Left renal pelvis (tissue), 4 donors: ENCODE data around the gene VGLL2. TPM values are rescaled to one million over a fixed set of nuclear protein-coding genes. Genes with fewer than 3 reads are reported as not detected.
"Not testable (repeated sequence)": the region's sequence is repeated elsewhere in the genome, so short reads cannot be mapped to it uniquely, and the experiment has no call there.

Experiments used
- DNase-seq, 4 donors: peaks; one replicate each; pipeline ENCODE4 v3.0.0-alpha.2; 2013; ENCODE audit warnings: low read depth in 4 of 4, low spot score in 3 of 4
- polyA plus RNA-seq, 4 donors: library from polyadenylated mRNA; unstranded; fragments of 120-200 nt; gene quantifications; one replicate each; pipeline ENCODE4 v1.2.1, GENCODE V29; 2013; ENCODE audit not compliant: insufficient read length in 4 of 4

Gene VGLL2, protein sequence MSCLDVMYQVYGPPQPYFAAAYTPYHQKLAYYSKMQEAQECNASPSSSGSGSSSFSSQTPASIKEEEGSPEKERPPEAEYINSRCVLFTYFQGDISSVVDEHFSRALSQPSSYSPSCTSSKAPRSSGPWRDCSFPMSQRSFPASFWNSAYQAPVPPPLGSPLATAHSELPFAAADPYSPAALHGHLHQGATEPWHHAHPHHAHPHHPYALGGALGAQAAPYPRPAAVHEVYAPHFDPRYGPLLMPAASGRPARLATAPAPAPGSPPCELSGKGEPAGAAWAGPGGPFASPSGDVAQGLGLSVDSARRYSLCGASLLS
- polyA plus RNA-seq = not detected

DNA sequence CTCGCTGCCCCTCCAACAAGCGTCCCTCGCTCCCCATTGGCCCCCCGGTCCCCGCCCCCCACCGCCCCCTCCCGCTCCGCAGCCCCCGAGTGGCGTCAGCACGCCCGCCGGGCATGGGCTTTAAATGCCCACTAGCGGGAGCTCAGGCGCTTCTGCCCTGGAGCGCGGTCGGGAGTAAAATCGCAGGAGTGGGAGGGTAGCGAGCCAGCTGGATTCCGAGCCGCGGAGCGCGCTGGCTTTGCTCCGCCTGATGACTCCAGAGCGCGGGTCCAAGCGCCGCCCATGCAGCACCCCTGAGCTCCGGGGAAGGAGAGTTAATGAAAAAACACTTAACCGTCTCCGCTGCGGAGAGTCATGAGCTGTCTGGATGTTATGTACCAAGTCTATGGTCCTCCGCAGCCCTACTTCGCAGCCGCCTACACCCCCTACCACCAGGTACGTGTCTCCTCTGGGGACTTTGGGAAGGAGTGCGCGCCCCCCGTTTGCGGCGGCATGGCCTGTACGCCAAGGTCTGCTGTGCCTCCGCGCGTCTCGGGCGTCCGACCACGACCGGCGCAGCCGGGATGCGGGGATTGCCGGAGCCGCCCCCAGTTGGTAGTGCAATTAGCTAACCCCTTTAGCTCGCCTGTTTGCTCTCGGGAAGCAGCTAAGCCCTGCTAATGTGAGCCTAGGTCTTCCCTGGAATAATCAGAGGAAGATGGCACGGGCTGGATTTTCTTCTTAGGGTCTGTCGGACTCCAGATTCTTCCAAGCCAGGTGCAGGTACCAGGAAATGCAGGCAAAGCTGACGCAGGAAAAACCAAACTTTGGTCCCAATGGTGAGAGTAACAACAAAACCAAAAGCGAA is at the start of gene VGLL2:
VGLL2 (plus strand) TSS at position 149 of the 847 bp plus-strand sequence; CDS start at position 355, 206 bp downstream.
- DNase-seq = peak in 2 of 4 donors; percentile 42 to 62

DNA sequence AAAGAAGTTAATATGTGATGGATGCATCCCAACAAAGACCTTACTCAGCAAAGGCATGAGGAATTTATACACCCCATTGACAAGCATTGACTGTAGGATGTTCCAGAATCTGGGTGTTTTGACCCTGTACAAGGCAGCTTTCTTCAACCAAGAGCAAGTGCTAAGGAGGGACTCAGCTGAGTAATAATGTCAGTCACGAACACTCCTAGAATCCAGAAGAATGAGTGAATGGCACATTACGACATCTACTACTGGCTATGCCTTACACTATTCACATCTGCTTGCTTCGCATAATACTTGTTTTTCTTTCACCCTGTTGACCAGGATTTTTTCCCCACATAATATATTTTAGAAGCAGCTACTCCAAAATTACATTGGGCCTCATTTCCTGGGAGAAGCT is 42.5 kb upstream of the VGLL2 start:
- no peak for DNase-seq

DNA sequence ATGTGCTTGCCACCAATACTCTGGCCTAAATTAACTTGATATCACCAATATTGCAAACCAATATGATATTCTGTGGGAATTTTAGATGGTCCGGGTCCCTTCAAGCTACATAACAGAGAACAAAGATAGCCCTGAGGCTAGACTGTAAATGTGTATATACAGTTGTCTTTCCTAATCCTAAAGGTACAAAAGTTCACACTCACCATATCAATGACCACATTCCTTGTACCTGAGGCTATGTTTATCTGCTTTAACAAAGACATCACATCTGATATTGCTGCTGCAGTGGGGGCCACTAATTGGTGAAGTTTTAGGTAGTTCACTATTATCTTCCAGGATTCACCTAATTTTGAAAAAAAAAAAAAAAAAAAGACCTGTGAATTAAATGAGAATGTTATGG is 38.6 kb upstream of the VGLL2 start:
- DNase-seq = no peak

DNA sequence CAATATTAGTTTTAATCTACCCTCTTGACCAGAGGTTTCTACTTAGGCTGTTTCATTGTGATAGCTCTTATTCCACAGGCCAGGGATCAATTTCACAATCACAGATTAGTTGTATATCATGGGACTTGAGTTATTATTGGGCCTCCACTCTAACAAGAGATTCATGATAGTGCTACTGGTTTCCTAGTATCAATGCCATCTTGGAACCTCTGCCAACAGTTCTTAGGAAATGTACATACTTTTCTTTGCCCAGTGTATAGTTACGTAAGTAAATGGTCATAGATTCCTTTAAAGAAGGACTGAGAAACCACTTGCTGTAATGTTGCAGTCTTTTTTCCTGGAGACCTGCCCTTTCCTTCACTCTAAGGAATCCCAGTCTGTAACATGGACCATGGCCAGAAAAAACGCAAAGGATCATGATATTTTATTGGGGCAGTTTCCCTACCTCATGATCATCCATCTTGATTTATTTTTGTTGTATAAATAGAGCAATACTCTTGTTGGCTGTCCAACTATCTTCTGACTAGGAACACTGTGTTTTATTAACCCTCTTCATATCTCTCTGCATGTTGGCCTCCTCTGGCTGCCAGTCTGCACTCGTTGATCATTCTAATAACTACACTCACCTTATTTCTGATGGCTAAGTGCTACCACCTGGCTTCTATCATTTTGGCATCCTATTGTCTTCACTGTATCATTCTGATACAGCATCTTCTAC is 38.0 kb upstream of the VGLL2 start:
- DNase-seq = no peak

DNA sequence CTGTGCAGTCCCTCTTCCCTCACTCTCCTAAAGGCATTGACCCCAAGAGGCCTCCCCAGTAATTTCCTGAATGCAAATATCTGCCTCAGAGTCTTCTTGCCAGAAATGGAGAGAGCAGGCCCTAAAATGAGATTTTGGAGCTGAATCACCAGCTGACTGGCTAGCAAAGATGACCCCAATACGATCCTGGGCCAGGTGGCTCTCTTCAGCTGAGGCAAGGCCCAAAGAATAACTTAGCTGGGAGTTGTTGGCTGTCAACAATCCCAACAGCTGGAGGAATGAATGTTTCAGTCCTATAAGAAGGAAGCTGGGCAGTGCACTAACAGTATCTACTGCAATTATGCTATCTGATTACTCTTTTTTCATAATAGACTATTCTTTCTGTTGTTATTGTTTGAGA is 37.2 kb upstream of the VGLL2 start:
- peak in 1 of 4 donors; percentile 1 for DNase-seq

DNA sequence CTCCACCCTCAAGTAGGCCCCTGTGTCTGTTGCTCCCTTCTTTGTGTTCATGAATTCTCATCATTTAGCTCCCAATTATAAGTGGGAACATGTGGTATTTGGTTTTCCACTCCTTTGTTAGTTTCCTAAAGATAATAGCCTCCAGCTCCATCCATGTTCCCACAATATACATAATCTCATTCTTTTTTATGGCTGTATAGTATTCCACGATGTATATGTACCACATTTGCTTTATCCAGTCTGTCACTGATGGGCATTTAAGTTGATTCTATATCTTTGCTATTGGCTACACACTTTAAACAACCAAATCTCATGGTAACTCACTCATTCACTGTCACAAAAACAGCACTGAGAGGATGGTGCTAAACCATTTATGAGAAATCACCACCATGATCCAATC is 35.5 kb upstream of the VGLL2 start:
- no peak for DNase-seq

DNA sequence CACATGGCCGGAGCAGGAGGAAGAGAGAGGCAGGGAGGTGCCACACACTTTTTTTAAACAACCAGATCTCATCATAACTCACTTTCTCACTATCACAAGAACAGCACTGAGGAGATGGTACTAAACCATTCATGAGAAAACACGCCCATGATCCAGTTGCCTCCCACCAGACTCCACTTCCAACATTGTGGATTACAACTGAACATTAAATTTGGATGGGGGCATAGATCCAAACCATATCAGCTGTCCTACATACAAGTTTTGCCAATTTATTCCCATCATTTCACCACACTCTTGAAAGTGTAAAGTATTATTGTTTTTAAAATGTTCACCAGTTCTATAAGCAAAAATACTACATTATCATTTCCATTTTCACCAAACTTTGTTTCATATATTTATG is 33.9 kb upstream of the VGLL2 start:
- DNase-seq = no peak

DNA sequence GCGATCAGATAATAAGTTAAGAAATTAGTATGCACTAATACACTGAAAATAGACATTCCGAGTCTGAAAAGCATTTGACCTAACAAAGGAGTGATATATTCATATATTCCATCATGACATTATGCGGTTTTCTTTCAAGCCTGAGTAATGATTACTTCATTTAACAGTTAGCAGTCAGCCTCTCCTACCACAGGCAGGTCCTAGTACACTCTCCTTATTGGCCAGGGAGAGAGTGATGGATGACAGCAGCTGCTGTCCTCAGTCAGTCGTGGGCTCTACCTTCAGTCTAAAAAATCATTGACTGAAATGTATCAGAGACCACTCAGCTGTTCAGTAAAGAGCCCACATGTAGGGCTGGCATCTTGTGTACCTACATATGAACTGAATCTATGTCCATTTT is 33.2 kb upstream of the VGLL2 start:
- no peak for DNase-seq

DNA sequence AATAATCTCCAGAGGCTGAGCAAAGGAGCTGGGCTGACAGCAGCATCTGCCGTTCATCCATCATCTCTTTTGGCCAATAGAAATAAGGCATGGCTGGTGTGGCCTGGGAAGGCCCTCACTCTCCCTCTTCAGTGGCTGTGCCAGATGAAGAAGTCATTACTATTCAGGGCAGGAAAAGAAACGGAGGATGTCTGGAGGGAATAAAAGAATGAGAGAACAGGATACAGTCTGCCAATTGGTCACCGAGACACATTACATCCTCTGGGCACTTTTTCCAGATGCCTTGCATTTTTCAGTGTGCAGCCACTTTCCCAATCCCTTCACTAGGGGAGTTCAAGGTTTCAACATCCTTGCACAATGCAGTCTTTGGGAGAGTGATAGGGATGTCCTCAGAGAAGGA is 32.2 kb upstream of the VGLL2 start:
- DNase-seq = no peak

DNA sequence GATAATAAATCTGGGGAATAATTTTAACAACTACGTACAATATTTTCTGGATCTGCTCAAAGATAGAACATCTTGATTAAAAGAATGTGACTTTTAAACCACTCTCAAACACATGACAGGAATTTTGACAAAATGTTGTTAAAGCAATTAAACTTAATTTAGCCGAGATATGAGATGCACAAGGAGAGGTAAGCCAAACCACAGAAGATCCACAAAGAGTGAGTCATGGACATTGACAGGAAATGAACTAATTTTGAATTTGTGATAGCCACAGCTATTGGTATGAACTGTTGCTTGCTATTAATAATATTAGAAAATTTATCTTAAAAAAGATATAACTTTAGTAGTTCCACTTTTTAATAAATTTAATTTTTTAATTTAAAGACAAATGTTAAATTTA is 27.8 kb upstream of the VGLL2 start:
- DNase-seq = no peak

DNA sequence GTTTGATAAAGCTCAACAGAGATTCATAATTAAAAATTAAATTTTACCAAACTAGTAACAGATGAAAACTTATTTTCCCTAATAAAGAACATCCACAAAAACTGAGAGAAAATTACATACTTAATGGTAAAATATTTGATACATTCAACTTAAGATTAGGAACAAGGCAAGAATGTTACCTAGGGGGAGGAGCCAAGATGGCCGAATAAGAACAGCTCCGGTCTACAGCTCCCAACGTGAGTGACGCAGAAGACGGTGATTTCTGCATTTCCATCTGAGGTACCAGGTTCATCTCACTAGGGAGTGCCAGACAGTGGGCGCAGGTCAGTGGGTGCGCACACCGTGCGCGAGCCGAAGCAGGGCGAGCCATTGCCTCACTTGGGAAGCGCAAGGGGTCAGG is 20.8 kb upstream of the VGLL2 start:
- not testable (repeated sequence) for DNase-seq

DNA sequence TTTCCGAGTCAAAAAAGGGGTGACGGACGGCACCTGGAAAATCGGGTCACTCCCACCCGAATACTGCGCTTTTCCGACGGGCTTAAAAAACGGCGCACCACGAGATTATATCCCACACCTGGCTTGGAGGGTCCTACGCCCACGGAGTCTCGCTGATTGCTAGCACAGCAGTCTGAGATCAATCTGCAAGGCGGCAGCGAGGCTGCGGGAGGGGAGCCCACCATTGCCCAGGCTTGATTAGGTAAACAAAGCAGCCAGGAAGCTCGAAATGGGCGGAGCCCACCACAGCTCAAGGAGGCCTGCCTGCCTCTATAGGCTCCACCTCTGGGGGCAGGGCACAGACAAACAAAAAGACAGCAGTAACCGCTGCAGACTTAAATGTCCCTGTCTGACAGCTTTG is 20.4 kb upstream of the VGLL2 start:
- not testable (repeated sequence) for DNase-seq

DNA sequence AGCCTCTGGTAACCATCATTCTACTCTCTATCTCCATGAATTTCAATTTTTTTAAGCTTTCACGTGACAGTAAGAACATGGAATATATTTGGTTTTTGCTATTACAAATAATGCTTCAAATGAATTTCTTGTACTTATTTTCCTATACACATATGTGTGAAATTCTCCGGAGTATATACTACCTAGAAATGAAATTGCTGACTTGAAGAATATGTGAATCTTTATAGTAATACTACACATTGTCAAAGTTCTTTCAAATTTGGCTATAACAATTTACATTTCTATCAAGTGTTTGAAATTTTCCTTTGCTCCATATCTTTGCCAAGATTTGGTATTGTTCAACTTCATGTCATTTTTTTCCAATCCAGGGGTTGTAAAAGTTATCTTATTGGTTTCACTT is 11.6 kb upstream of the VGLL2 start:
- DNase-seq = no peak

DNA sequence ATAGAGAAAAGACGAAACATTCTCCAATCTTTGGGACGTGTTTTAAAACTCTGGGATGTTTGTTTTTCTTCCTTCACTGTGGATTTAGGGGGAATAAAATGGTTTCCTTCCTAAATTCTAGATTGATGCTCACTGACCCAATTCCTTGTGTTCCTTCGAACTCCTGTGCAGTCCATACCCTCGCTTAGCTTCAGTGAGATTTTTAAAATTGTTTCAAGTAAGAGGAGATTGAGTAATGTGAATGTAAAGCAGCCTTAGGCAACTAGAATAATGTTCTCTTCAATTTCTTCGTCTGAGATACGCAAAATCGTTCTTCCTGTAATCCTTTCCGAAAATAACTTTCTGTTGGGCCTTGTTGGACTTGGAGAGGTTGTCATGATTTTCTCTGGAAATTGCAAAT is 2.6 kb upstream of the VGLL2 start:
- no peak for DNase-seq

DNA sequence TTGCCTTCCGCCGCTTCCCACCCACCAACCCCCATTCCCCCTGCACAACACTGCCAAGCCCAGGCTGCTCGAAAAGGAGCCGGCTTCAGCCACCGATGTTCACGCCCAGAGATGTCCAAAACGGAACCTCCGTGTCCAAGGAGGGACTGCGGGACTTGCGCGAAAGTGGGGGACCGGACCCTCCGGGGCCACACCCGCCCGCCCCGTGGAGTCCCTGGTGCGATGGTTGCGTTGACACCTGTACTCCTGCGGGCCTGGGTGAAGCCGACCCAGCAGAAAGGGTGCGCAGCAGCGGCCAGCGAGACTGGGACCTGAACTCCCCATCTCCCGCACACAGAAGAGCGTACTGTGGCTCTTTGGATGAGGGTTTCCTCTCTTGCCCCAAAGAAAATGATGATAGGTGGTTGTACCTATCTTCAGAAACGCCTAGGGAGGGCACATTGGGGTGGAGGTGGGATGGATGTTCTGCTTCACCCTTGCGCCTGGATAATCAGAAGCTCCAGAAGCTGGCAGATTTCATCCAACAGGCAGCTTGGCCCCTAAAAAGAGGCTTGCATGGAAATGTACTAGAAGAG is 1.9 kb upstream of the VGLL2 start:
- no peak for DNase-seq

DNA sequence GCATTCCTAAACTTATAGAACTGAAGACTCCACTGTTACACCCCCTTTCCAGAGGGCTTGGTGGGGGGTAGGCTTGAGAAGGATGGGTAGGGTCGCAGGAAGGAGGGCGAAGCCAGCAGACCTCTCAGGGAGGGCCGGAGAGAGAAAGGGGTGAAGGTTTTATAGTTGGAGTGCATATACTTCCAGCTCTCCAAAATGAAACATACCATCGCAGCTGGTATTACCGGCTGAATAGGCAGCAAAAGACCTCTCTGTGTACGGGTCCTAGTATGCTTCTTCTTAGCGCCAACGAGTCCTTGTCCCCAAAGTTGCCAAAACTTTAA is 1.0 kb upstream of the VGLL2 start:
- DNase-seq = no peak

DNA sequence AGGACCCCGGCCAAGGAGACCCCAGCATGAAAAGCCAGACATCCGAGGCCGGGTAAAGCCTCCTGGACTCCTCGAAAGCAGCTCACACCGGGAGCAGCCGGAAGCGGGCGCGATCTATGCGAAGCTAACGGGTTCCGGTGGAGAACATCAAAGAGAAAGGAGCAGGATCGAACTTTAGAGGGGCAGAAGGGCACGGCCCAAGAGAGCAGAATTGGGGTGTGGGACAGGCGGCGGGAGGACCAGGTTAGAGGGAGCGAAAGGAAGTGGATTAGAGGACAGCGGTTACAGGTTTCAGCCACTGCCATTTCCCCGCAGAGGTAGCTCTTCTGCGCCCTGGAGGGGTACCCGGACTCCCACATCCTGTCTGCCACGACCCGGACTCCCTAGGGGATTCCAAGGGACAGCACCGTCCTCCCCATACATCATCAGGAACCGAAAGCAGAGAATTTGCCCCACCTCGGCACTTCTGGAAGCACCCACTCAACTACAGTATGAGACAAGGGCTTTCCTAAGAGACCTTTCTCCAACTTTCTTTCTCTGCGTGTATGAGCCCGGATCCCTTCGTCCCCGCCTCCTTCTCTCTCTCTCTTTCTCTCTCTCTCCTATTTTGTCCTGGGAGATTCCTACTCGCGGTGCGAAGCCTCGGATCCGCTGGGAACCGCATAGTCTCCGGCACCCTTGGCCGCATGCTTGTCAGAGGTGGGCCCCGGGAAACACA is 507 bp upstream of the VGLL2 start:
- no peak for DNase-seq

DNA sequence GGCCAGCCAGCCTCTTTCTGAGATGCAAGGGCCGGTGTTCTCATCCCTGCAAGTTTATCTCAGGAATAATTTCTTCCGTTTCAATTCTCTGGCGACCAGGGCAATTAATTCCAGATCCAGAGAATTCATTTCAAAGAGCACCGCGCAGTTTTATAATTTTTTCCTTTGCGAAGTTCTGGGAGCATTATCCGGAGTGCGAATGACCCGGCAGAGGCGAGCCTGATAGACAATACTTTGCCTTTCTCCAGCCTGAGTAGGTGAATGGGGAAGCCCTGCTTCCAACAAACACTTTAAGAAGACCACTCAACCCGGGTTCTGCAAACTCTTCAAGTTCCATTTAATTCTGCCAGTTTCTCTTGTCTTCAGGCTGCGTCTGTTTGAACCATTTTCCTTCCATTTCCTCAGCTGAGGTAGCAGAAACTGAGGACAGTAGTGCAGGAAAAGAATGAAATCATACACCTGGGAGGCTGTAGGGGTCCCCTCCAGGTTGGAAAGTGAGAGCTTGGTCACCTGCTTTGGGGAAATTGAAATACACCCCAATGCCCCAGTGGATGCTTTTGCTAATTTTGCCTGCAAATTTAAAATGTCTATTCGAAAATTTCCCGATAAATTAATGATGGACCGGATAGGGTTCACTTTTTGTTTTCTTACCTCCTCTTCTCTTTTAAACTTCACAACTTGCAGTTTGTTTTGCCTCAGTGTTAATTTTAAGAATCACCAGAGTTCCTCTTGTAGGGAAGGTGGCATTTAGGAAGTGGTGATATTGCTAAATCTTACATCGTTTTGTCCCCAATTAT is 1.1 kb downstream of the VGLL2 start:
- no peak for DNase-seq

DNA sequence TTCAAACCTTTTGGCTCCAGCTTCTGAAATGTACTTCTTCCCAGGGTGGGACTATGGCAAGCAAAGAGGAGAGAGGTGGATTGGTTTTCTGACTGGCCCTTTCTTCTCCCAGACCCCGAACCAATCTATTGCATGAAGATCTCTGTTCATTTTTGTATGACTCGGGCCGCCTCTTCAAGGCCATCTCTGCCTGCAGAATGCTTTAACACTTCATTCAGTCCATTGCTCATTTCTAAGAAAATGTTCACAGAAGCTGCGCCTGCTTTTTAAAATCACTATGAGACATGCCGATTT is 1.6 kb downstream of the VGLL2 start:
- no peak for DNase-seq
